Stimulated activated naive CD8-positive, alpha-beta T cell treated with anti-CD3 and anti-CD28 coated beads, Interleukin-15, amount 100 ng/mL, for 72 hours (primary cell): ENCODE measurements around the gene BRAF.
"Not testable (repeated sequence)": the region's sequence is repeated elsewhere in the genome, so short reads cannot be mapped to it uniquely, and the experiment has no call there.

Source experiments
- ATAC-seq: fragments of 150-1000 bp; cut with Tn5 transposase; 2 replicates; pipeline ENCODE4 v1.10.0; 2021; ENCODE audit warnings: mild to moderate bottlenecking, moderate library complexity
- DNase-seq, 2 donors: peaks; one replicate each; pipeline ENCODE4 v3.0.0; 2021 to 2022
- H3K27ac Mint-ChIP-seq, 2 donors: one replicate each; pipeline ENCODE4 v1.8.0; 2022; ENCODE audit warnings: mild to moderate bottlenecking in 2 of 2, mixed read lengths in 2 of 2, moderate library complexity in 2 of 2
- H3K27me3 Mint-ChIP-seq: one replicate; pipeline ENCODE4 v1.8.0; 2022; ENCODE audit warnings: mixed read lengths
- H3K4me1 Mint-ChIP-seq: one replicate; pipeline ENCODE4 v1.8.0; 2022; ENCODE audit warnings: mild to moderate bottlenecking, mixed read lengths
- H3K4me3 Mint-ChIP-seq, 2 donors: one replicate each; pipeline ENCODE4 v1.8.0; 2022; ENCODE audit warnings: mild to moderate bottlenecking in 2 of 2, mixed read lengths in 2 of 2, moderate library complexity in 1 of 2
- H3K9me3 Mint-ChIP-seq, 2 donors: one replicate each; pipeline ENCODE4 v1.8.0; 2022; ENCODE audit warnings: mixed read lengths in 2 of 2

The BRAF gene

DNA sequence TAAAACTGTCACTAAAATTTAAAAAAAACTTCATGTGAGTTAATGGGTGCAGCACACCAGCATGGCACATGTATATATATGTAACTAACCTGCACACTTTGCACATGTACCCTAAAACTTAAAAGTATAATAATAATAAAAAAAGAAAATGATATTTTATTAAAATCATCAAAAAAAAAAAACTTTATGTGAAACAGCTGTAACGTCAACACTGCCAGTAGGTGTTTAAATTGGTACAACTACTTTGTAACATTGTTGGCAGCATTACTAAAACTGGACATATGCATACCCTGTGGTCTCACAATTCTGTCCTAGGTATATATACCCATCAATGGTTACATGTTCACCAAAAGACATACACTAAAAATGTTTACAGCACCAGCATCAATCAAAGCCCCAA, 146.2 kb downstream of the BRAF start:
- no peak for DNase-seq
- H3K27me3 Mint-ChIP-seq: no peaks in the 10 kb centered on the region
- H3K4me1 Mint-ChIP-seq: no peaks in the 10 kb centered on the region
- no peak overlapping the region for H3K4me3 Mint-ChIP-seq
- H3K9me3 Mint-ChIP-seq: no peaks in the 10 kb centered on the region
- ATAC-seq: no peak
- no peak overlapping the region for H3K27ac Mint-ChIP-seq

DNA sequence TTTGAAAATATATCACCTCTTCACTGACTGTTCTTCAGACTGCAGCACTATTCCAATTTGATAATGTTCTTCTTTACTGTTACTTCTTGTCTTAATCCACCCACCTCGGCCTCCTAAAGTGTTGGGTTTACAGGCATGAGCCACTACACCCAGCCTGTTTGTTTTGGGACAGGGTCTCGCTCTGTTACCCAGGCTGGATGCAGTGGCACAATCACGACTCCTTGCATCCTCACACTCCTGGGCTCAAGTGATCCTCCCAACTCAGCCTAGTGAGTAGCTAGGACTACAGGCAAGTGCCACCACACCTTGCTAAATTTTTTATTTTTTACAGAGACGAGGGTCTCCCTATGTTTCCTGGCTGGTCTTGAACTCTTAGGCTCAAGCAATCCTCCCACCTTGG, 150.4 kb downstream of the BRAF start:
- no peaks in the 10 kb centered on the region for H3K4me1 Mint-ChIP-seq
- ATAC-seq (no peak), DNase-seq (no peak)
- no peaks in the 10 kb centered on the region for H3K27me3 Mint-ChIP-seq
- no peak overlapping the region for H3K4me3 Mint-ChIP-seq
- no peak overlapping the region for H3K27ac Mint-ChIP-seq
- H3K9me3 Mint-ChIP-seq: no peaks in the 10 kb centered on the region

DNA sequence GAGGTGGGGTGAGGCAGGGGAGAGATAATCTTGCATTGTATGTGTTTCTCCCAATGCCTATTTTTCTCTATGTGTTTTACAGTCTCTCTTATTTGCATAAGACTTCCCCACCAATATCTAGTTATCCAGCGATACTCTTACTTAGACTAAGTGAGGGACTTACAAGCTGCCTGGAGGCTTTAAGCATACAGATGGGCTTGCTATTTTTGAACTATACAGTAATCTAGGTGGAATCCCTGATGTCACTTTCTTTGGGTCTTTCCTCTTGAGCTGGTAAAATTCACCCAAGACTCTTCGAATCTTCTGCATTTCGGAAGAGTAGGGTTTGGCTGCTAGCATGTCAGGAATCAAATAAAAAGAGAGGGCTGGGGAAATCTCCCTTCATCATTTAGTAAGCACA, 151.6 kb downstream of the BRAF start:
- no peak for ATAC-seq

DNA sequence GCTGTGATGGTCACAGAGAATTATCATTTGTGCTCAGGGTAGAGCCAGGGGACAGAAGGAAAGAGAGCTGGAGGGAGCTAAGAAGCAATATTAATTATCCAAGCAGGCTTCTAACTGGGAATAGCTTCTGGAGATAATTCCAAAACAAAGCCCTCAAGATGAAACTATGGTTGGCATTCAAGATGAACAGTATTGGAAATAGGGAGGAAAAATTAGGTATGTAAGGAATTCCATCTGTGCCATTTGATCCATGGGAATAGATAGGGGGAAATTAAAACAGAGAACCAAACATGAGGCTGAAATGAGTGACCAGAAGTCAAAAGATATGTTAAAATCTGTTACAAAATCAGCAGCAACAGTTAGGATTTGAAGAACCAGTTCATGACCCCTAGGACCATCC, 152.9 kb downstream of the BRAF start:
- Mint-ChIP-seq H3K4me3 (no peak overlapping the region), H3K27me3 (no peaks in the 10 kb centered on the region), H3K9me3 (peaks cover 0 to 10% of the 10 kb centered on the region in 2 donors), H3K27ac (peak overlapping the region; percentile 0 to 26), H3K4me1 (no peaks in the 10 kb centered on the region)
- ATAC-seq (no peak), DNase-seq (no peak)

More for the DNA sequence above, 151.6 kb downstream of the BRAF start:
- Mint-ChIP-seq H3K9me3 (no peaks in the 10 kb centered on the region), H3K4me3 (no peak overlapping the region), H3K4me1 (no peaks in the 10 kb centered on the region), H3K27me3 (no peaks in the 10 kb centered on the region), H3K27ac (no peak overlapping the region)
- no peak for DNase-seq

DNA sequence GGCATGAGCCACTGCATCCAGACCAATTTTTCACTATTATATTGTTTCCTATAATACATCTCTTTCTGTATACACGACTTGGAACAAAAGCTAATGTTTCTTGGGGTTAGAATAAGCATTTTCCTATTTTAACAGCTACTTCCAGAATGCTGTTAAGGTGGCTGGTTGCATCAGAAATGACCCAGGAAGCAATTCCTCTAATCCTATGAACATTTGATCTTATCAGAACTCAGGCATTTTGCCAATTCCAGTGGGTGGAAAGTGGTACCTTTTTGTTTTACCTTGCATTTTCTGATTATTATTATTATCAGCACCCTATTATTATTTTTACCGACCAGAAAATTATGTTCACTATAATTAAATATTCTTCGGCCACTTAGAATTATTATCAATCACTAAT, 154.9 kb downstream of the BRAF start:
- ATAC-seq (no peak), DNase-seq (no peak)
- Mint-ChIP-seq H3K9me3 (peaks cover 0 to 10% of the 10 kb centered on the region in 2 donors), H3K27me3 (no peaks in the 10 kb centered on the region), H3K4me3 (no peak overlapping the region), H3K27ac (no peak overlapping the region), H3K4me1 (no peaks in the 10 kb centered on the region)

DNA sequence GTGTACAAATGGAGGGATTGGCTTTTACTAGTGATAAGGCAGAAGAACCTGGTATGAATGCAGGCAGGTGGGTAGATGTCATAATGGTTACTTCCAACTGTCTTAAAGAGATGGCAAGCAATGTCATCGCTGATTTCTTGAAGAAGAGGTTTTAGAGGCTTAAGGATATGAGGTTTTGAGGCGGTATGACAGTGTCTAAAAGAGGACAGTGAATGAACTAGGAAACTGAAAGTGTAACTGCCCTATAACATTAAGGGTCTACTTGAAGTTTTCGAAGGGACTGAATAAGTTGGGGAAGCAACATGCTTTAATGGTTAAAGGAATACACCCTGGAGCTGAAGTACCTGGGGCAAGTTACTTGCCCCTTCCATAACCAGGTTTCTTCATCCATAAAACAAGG, 157.3 kb downstream of the BRAF start:
- no peak overlapping the region for H3K27ac Mint-ChIP-seq
- DNase-seq: no peak
- H3K9me3 Mint-ChIP-seq: peaks cover under 1 to 10% of the 10 kb centered on the region in 2 donors
- no peaks in the 10 kb centered on the region for H3K4me1 Mint-ChIP-seq
- no peaks in the 10 kb centered on the region for H3K27me3 Mint-ChIP-seq
- no peak overlapping the region for H3K4me3 Mint-ChIP-seq
- no peak for ATAC-seq

DNA sequence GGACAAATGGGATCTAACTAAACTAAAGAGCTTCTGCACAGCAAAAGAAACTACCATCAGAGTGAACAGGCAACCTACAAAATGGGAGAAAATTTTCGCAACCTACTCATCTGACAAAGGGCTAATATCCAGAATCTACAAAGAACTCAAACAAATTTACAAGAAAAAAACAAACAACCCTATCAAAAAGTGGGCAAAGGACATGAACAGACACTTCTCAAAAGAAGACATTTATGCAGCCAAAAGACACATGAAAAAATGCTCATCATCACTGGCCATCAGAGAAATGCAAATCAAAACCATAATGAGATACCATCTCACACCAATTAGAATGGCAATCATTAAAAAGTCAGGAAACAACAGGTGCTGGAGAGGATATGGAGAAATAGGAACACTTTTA, 159.3 kb downstream of the BRAF start:
- H3K4me3 Mint-ChIP-seq, DNase-seq, H3K27me3 Mint-ChIP-seq, ATAC-seq, H3K4me1 Mint-ChIP-seq, H3K27ac Mint-ChIP-seq: not testable (repeated sequence)
- peaks cover 5 to 14% of the 10 kb centered on the region in 2 donors for H3K9me3 Mint-ChIP-seq

DNA sequence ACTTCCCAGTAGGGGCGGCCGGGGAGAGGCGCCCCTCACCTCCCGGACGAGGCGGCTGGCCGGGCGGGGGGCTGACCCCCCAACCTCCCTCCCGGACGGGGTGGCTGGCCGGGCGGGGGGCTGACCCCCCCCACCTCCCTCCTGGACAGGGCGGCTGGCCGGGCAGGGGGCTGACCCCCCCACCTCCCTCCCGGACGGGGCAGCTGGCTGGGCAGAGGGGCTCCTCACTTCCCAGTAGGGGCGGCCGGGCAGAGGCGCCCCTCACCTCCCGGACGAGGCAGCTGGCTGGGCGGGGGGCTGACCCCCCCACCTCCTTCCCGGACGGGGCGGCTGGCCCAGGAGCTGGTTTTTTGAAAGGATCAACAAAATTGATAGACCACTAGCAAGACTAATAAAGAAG, 161.6 kb downstream of the BRAF start:
- not testable (repeated sequence) for ATAC-seq, H3K4me3 Mint-ChIP-seq, H3K27ac Mint-ChIP-seq, DNase-seq, H3K4me1 Mint-ChIP-seq, H3K27me3 Mint-ChIP-seq
- peaks cover 5 to 14% of the 10 kb centered on the region in 2 donors for H3K9me3 Mint-ChIP-seq

DNA sequence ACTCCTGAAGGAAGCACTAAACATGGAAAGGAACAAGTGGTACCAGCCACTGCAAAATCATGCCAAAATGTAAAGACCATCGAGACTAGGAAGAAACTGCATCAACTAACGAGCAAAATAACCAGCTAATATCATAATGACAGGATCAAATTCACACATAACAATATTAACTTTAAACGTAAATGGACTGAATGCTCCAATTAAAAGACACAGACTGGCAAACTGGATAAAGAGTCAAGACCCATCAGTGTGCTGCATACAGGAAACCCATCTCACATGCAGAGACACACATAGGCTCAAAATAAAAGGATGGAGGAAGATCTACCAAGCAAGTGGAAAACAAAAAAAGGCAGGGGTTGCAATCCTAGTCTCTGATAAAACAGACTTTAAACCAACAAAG, 163.4 kb downstream of the BRAF start:
- not testable (repeated sequence) for H3K4me3 Mint-ChIP-seq, H3K27ac Mint-ChIP-seq, H3K27me3 Mint-ChIP-seq, H3K9me3 Mint-ChIP-seq, DNase-seq, ATAC-seq, H3K4me1 Mint-ChIP-seq

DNA sequence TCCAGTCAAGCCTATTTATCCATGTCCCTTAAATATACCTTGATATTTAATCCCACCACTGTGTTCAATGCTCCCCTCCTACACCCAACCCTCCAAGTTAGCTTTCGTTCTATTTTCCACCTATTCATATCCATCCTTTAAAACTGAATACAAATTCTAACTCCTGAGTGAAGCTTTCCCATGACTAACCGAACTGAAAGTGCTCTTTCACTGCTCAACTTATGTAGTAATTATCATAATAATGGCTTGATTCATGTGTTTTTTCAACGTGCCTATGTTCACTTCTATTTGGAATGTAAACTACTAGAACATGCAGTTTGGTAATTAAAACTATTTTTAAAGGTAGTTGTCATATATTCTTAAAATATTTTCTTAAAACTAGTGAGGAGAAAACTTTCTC, 170.2 kb downstream of the BRAF start:
- Mint-ChIP-seq H3K27me3 (no peaks in the 10 kb centered on the region), H3K9me3 (no peaks in the 10 kb centered on the region), H3K27ac (no peak overlapping the region), H3K4me3 (no peak overlapping the region), H3K4me1 (no peaks in the 10 kb centered on the region)
- DNase-seq: no peak
- ATAC-seq: no peak

DNA sequence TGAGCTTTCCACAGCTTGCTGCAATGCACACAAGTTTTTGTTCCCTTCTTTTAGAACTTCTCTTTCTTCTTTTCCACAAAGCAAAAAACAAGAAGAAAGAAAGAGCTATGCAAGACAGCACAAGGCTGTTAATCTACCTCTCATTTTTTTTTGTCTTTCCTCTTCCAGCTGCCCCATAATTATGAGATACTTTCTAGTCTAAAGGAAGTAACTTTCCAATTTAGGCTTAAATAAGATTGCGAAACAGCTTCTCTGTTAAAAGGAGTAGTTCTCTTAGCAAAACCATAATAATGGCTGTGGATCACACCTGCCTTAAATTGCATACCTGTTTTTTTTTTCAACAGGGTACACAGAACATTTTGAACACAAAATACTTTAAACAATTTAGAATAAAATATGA, 172.2 kb downstream of the BRAF start:
- Mint-ChIP-seq H3K27me3 (no peaks in the 10 kb centered on the region), H3K27ac (no peak overlapping the region), H3K4me1 (no peaks in the 10 kb centered on the region), H3K4me3 (no peak overlapping the region), H3K9me3 (no peaks in the 10 kb centered on the region)
- DNase-seq: no peak
- no peak for ATAC-seq

DNA sequence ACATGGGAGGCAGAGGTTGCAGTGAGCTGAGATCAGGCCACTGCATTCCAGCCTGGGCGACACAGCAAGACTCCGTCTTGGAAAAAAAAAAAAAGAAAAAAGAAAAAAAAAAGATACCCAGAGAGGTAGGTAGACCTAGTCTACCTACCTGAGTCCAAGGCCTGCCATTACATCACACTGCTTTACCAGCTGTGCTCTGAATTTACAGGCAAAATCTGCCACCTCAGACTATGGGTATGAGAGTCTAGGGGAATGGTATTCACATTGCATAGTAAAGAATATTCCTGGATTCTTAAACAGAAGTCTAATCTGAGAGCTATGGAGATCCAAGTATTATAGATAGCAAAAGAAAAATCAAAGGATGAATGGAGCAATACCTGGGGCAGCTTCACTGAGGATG, 178.0 kb downstream of the BRAF start:
- Mint-ChIP-seq H3K27me3 (no peaks in the 10 kb centered on the region), H3K4me3 (no peak overlapping the region), H3K4me1 (no peaks in the 10 kb centered on the region), H3K27ac (no peak overlapping the region), H3K9me3 (no peaks in the 10 kb centered on the region)
- DNase-seq (no peak), ATAC-seq (no peak)

DNA sequence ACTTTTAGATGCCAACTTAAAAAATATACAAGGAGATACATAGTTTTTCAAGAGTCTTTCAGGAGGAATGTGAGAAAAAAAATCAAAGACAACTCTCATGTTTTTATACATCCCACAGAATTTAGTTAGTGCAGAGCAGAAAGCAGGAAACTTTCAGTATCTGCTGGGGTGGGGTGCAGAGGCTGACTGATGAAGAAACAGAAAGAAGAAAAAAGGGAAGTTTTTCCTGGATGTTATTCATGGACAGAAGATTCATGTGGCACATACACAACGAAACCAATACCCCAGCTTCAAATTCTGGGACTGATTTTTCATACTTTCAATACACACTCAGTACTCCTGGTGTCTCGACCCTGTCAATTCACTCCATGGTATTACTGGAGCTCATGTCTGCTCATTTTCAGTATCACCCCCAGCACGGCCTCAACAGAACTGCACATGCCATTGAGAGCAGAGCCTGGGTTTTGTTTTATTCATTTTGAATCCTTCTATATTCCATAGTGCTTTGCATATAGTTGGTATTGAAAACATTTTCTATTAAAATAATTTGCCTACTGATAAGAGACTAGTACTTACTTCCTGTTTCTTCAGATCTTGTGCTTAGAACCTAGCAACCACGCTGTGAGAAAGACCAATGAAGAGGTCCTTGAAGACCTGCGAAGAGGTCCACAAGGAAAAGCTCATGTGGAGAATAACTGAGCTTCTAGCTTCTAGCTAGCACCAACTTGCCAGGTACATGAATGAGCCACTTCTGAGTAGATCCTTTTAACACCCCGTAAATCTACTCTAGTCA, 179.3 kb downstream of the BRAF start:
- H3K4me1 Mint-ChIP-seq: no peaks in the 10 kb centered on the region
- ATAC-seq (no peak), DNase-seq (no peak)
- no peaks in the 10 kb centered on the region for H3K27me3 Mint-ChIP-seq
- no peak overlapping the region for H3K27ac Mint-ChIP-seq
- H3K9me3 Mint-ChIP-seq: no peaks in the 10 kb centered on the region
- no peak overlapping the region for H3K4me3 Mint-ChIP-seq

DNA sequence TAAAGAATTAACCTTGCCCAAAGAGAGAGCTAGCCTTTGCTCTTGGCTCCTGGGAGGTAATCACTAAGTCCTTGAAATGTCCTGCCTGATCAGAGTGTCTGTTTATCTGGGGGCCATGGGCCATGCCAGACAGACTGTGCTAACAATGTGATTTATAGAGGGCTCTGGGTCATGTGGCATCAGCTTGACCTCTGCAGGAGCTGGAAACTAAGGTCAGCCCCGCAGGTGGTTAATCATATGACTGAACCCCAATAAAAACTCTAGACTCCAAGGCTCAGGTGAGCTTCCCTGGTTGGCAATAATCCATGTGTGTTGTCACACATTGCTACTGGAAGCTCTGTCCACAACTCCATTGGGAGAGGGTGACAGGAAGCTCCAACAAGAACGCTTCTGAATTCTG, 180.7 kb downstream of the BRAF start:
- H3K27ac Mint-ChIP-seq: no peak overlapping the region
- no peaks in the 10 kb centered on the region for H3K4me1 Mint-ChIP-seq
- DNase-seq: no peak
- no peak overlapping the region for H3K4me3 Mint-ChIP-seq
- no peaks in the 10 kb centered on the region for H3K9me3 Mint-ChIP-seq
- no peak for ATAC-seq
- H3K27me3 Mint-ChIP-seq: no peaks in the 10 kb centered on the region

DNA sequence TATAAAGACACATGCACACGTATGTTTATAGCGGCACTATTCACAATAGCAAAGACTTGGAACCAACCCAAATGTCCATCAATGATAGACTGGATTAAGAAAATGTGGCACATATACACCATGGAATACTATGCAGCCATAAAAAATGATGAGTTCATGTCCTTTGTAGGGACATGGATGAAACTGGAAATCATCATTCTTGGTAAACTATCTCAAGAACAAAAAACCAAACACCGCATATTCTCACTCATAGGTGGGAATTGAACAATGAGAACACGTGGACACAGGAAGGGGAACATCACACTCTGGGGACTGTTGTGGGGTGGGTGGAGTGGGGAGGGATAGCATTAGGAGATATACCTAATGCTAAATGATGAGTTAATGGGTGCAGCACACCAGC, 181.5 kb downstream of the BRAF start:
- H3K27me3 Mint-ChIP-seq, H3K4me3 Mint-ChIP-seq, DNase-seq, ATAC-seq, H3K27ac Mint-ChIP-seq, H3K9me3 Mint-ChIP-seq, H3K4me1 Mint-ChIP-seq: not testable (repeated sequence)

DNA sequence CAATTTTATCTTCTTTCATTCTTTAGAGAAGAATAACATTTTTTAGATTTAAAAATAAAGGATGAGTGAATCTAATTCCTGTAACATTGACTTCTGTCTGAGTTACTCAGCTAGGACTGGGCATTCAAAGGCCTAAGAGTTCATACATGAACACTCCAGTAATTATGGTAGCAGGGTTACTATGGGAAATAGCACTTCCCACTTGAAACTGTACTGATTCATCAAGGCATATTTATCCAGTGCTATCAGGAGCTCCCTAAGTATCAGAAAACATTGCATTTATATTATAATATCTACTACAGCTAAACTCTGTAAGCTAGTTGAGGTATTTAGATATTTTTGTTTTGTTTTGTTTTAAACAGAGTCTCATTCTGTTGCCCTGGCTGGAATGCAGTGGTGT, 186.4 kb downstream of the BRAF start:
- Mint-ChIP-seq H3K27ac (no peak overlapping the region), H3K4me1 (no peaks in the 10 kb centered on the region), H3K4me3 (no peak overlapping the region), H3K27me3 (no peaks in the 10 kb centered on the region), H3K9me3 (no peaks in the 10 kb centered on the region)
- DNase-seq: no peak
- ATAC-seq: no peak

DNA sequence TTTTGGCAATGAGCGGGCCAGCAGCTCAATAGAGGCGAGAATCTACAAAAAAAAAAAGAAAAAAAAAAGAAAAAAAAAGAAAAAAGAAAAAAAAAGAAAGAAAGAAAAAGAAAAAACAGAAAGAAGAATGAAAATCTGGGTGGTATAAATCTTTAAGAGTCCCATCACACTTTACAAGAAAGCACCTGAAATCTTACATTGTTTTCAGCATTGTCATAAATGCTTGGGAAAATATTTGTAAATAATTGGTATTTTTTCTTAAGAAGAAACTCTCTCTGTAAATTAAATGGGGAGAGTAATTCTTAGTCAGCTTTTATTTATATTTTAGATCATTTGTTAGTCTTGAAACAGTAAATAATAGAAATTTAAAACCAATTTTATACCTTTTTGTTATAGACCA, 190.0 kb downstream of the BRAF start:
- H3K27me3 Mint-ChIP-seq: no peaks in the 10 kb centered on the region
- no peak for DNase-seq
- ATAC-seq: no peak
- H3K4me3 Mint-ChIP-seq: no peak overlapping the region
- no peak overlapping the region for H3K27ac Mint-ChIP-seq
- H3K9me3 Mint-ChIP-seq: no peaks in the 10 kb centered on the region
- H3K4me1 Mint-ChIP-seq: no peaks in the 10 kb centered on the region
